Measurements from ENCODE around the gene NIT1. TPM values are rescaled to one million over a fixed set of nuclear protein-coding genes. Genes with fewer than 3 reads are reported as not detected.

The NIT1 gene
- total and polyA plus RNA-seq, 9 of the 15 experiments (the other 6 are each of a cell fraction or from before 2014, with no cell fraction given): 18.4 to 76.0 (median 33.7) TPM

GRCh38 chr1:161092621-161093028 is 25.3 kb upstream of the NIT1 start:
- Histone ChIP-seq H2AFZ (ENCODE audit: low read depth, low read length) (no peak overlapping the region), H3K4me2 (ENCODE audit: insufficient read depth, low read length) (no peak overlapping the region), H4K20me1 (replicated peaks; ENCODE audit: control insufficient read depth, insufficient read depth, low read length) (no peaks in the 10 kb centered on the region), H3K4me1 (replicated peaks in 1 of 2; ENCODE audit: control insufficient read depth in 2 of 2, insufficient read depth in 2 of 2, low read length in 2 of 2) (peaks cover 0 to 5% of the 10 kb centered on the region in 2 experiments; a peak in 2 of 5 replicates), H3K9me3 (replicated peaks; ENCODE audit: control insufficient read depth, insufficient read depth, low read depth, low read length) (0 out of 2 replicates have a peak, but pooled peaks cover 3% of the 10 kb centered on the region), H3K79me2 (ENCODE audit: control insufficient read depth, insufficient read depth, low read length) (no peaks in the 10 kb centered on the region), H3K4me3 (no peak overlapping the region), H3K9ac (ENCODE audit: insufficient read depth in 1 of 2, low read depth in 2 of 2, low read length in 2 of 2) (no peak overlapping the region), H3K27ac (ENCODE audit: extremely low read depth, low read depth, low read length) (no peak overlapping the region), H3K27me3 (ENCODE audit: control insufficient read depth in 2 of 2, insufficient read depth in 2 of 2, low read length in 2 of 2) (no peaks in the 10 kb centered on the region), H3K9me1 (ENCODE audit: control insufficient read depth, insufficient read depth, low read length) (no peaks in the 10 kb centered on the region), H3K36me3 (ENCODE audit: control insufficient read depth, insufficient read depth, low read length) (no peaks in the 10 kb centered on the region)
- ATAC-seq: no peak
- in situ Hi-C loops (cut with MboI): loop anchor here (10.0 to 25.0 kb wide), 2 partner anchors 98 to 255 kb away; no protein-coding TSS in a partner anchor
- DNase-seq (ENCODE audit: extremely low read depth in 1 of 4, low spot score in 3 of 4): no peak
- FAIRE-seq: no peak
- no TSS peak for BruUV-seq (replicated peaks)
- TF ChIP-seq KDM1A (IDR thresholded peaks at IDR 0.05) (0 out of 4 replicates have a peak, but pooled peaks of 1 of the 2 experiments have one; percentile 42), EGR1 (conservative IDR thresholded peaks at IDR 0.05) (peak; percentile 97), ETV1 (tag; conservative IDR thresholded peaks at IDR 0.05; ENCODE audit: low read depth) (no peak), SMARCA4 (IDR thresholded peaks at IDR 0.05) (peak; percentile 46; the same call in 1 of the 2 replicates), JUN (IDR thresholded peaks at IDR 0.05; ENCODE audit: borderline replicate concordance, low read depth, low read length) (0 out of 2 replicates have a peak, but pooled peaks have one; percentile 8), JUN (CRISPR knock-in tag; IDR thresholded peaks at IDR 0.05; ENCODE audit: borderline replicate concordance) (no peak), FOSL1 (tag; conservative IDR thresholded peaks at IDR 0.05) (0 out of 2 replicates have a peak, but pooled peaks have one; percentile 20), HMBOX1 (IDR thresholded peaks at IDR 0.05) (no peak), BRD4 (IDR thresholded peaks at IDR 0.05) (no peak)
- TF ChIP-seq, protein P1, sequence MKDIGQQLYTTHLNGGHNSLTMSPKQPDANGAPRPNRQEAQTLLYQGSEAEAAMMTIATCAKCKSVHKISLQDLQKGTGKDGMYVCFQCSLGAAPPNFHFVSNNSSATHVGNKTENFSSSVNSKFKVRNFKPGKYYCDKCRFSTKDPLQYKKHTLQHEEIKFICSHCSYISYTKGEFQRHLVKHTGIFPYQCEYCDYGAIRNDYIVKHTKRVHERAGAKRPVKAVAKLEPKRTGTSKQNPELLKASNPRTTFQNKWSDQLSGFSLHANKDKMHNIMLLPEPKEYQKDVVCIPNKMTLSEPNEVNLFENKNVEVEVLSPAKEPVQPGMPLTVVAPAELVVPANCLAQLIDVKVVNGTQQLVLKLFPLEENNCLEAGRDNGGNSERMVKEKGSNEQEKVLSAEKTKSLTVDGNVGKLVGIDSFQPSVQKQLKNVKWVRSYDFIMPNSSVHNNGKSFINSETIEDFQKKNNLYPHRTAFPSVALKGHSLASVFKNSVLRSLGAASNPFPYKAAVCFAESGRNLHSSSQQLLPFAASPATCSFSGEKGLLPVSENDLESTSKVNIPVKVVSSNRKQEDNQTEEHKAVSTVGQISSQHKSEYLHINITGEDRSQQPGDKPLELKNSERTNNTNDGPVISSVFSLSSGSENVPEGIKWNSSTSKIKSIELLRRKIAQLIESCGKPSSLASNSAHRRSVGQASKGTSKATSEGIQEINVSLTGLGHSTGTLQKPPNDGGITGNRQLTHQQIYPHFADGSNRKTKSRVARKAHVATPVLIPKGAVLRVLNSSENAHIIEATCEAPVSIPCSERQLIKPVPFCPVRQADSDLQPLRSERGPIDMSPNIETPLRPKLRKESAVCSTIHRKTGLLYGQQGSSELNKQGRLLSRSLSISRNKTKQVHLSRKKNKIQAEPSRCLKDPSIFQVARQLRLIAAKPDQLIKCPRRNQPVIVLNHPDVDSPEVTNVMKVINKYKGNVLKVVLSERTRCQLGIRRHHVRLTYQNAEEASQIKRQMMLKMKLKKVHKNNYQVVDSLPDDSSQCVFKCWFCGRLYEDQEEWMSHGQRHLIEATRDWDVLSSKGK (CRISPR knock-in tag; IDR thresholded peaks at IDR 0.05): no peak
- TF ChIP-seq, protein P2, sequence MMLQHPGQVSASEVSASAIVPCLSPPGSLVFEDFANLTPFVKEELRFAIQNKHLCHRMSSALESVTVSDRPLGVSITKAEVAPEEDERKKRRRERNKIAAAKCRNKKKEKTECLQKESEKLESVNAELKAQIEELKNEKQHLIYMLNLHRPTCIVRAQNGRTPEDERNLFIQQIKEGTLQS (IDR thresholded peaks at IDR 0.05): peak; percentile 54; the same call in 1 of the 2 replicates
- TF ChIP-seq, protein P2 (CRISPR knock-in tag; conservative IDR thresholded peaks at IDR 0.05): no peak
- intact Hi-C loops (cut with micrococcal nuclease): no loop called here
- ChIA-PET CTCF (ENCODE audit: low intra/inter-chr PET ratio) (no interaction called here), POLR2A (no interaction called here)
- 36% methylated on average over 3 of the region's 3 CpGs for WGBS (ENCODE audit: insufficient coverage, low coverage, missing lambda C conversion rate)

Data from K562 (cell line).